ENCODE results near the gene CD151. TPM values are rescaled to one million over a fixed set of nuclear protein-coding genes. Genes with fewer than 3 reads are reported as not detected.

CD151 gene
- total RNA-seq, 1 experiment from 2014 or later: 482 TPM

DNA sequence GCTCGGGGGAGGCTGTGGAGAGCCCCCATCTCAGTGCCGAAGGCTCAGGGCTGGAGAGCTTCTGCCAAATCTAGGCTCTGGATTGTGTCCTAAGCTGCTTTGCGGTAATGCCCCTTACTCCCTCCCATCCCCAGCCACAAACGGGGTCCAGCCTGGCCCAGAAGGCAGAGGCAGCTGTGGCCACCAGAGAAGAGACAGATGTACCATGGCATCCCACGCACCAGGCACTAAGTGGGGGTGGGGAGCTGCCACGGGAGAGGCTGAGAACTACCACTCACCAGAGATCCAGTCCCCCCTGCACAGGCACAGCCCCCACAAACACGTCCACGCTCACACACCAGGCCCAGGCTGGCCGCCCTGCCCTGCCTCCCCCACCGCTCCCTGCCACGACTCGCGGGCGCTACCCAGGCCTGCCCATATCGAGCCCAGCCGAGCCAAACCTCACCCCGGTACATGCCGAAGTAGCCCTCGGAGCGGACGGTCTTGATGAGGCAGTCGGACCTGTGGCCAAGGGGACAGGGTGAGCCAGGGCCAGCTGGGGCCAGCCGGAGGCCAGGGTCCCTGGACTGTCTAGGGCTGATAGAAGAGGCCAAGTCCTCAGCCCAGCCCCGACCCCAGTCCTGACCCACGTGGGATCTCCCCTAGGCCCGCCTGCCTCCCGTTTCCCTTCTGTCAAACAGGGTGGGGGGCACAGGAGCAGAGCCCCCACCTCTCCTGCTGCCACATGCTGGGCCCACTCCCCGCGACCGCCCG, 38.6 kb upstream of the CD151 start:
- H3K4me3 Mint-ChIP-seq (ENCODE audit: low read depth, unreplicated experiment): peak overlapping the region; percentile 83
- intact Hi-C loops (cut with micrococcal nuclease; ENCODE audit: unreplicated experiment): no loop called here
- H3K9me3 Mint-ChIP-seq (ENCODE audit: low read depth, unreplicated experiment): no peaks in the 10 kb centered on the region
- DNase-seq: no peak
- H3K27ac Mint-ChIP-seq (ENCODE audit: unreplicated experiment): no peak overlapping the region
- peaks cover 63% of the 10 kb centered on the region for H3K36me3 Mint-ChIP-seq (ENCODE audit: insufficient read depth, unreplicated experiment)
- BruUV-seq (replicated peaks): TSS peak; percentile 6
- no peaks in the 10 kb centered on the region for H3K4me1 Mint-ChIP-seq (ENCODE audit: low read depth, unreplicated experiment)
- CTCF ChIA-PET: no interaction called here
- H3K27me3 Mint-ChIP-seq (ENCODE audit: unreplicated experiment): no peaks in the 10 kb centered on the region
- TF ChIP-seq, protein P1, sequence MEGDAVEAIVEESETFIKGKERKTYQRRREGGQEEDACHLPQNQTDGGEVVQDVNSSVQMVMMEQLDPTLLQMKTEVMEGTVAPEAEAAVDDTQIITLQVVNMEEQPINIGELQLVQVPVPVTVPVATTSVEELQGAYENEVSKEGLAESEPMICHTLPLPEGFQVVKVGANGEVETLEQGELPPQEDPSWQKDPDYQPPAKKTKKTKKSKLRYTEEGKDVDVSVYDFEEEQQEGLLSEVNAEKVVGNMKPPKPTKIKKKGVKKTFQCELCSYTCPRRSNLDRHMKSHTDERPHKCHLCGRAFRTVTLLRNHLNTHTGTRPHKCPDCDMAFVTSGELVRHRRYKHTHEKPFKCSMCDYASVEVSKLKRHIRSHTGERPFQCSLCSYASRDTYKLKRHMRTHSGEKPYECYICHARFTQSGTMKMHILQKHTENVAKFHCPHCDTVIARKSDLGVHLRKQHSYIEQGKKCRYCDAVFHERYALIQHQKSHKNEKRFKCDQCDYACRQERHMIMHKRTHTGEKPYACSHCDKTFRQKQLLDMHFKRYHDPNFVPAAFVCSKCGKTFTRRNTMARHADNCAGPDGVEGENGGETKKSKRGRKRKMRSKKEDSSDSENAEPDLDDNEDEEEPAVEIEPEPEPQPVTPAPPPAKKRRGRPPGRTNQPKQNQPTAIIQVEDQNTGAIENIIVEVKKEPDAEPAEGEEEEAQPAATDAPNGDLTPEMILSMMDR (IDR thresholded peaks at IDR 0.05; ENCODE audit: unreplicated experiment): no peak

DNA sequence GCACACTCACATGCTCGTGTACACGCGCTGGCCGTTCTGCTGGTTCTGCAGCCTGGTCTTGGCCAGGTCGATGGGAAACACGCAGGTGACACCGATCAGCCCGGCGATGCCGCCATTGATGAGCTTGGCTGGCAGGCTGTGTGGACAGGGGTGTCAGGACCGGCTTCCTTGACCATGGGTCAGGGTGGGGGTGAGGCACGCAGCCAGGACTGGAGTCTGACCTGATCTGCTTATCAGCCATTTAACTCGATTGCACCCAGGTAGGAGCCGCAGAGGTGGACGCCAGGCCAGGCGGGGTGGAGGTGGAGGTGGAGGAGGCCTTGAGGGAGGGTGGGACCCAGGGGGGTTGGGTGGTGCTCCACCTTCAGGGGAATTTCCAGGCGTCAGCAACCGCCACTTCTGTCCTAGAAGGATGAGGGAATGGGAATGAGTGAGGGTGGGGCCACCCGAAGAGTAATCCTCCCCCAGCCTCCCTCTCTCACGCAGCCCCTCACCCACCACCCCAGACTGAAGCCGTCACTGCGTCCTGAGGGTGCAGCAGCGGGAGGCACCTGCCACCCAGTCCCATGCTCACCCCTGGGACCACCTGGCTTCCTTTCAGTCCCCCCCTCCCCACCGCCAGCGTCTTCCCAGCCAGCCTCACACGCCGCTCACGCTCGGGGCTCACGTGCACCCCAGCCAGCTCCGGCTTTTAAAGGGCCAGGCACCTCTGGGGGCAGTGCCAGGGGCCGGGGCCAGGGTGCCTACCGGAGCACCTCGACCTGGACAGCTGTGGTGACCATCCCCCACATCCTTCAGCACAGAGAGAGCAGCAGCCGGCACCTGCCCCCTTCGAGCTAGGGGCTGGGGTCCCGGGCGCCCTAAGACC, 37.8 kb upstream of the CD151 start:
- CTCF ChIA-PET: interaction anchor here (0.7 to 1.1 kb wide), 3 partner anchors 9 to 20 kb away, joined by 4 to 5 read pairs (median 4); no protein-coding TSS in a partner anchor
- Mint-ChIP-seq H3K9me3 (ENCODE audit: low read depth, unreplicated experiment) (no peaks in the 10 kb centered on the region), H3K27me3 (ENCODE audit: unreplicated experiment) (no peaks in the 10 kb centered on the region), H3K36me3 (ENCODE audit: insufficient read depth, unreplicated experiment) (peaks cover 67% of the 10 kb centered on the region), H3K4me1 (ENCODE audit: low read depth, unreplicated experiment) (no peaks in the 10 kb centered on the region), H3K27ac (ENCODE audit: unreplicated experiment) (peak overlapping the region; percentile 42), H3K4me3 (ENCODE audit: low read depth, unreplicated experiment) (peak overlapping the region; percentile 83)
- DNase-seq: peak; percentile 42
- TF ChIP-seq, protein P1 (IDR thresholded peaks at IDR 0.05; ENCODE audit: unreplicated experiment): no peak
- intact Hi-C loops (cut with micrococcal nuclease; ENCODE audit: unreplicated experiment): no loop called here
- no TSS peak for BruUV-seq (replicated peaks)

DNA sequence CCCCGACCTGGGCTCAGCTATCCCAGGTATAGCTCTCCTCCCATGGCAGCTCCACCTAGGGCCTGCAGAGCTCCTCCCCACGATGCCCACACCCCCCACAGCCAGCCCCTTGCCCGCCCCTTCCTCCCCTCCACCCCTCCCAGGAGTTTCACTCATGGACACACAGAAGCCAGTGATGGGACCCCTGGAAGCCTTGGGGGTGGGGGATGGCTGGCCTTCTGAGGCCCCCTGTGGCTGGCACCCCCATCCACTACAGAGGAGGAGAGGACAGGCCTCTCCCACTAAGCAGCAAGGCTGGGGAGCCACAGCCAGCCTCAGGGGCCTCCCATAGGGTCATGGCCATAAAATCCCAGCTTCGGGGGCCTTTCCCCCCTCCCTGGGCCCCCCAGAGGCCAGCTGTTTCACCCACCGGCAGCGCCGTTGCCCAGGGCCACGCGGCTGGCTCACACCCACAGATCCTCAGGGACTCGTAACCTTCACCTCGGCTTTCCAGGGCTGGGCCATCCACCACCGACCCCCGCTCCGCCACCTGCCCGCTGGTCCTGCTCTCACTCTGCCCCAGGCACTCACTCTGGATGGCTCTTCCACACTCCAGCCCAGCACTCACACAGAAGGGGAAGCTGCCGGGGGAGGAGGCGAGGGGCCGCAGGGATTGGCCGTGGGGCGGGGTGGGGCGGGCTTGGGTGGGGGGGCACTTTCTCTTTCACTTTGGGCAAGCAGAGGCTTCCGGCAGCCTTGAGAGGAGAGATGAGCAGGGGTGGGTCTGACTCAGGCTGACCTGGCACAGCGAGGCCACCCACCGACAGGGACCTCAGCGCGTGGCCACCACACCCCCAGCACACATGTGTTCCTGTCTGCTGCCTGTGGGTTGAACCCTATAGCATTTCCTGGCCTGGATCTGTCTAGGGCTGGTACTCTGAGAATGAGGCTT, 36.9 kb upstream of the CD151 start:
- Mint-ChIP-seq H3K36me3 (ENCODE audit: insufficient read depth, unreplicated experiment) (peaks cover 68% of the 10 kb centered on the region), H3K9me3 (ENCODE audit: low read depth, unreplicated experiment) (no peaks in the 10 kb centered on the region), H3K27ac (ENCODE audit: unreplicated experiment) (peak overlapping the region; percentile 78), H3K4me1 (ENCODE audit: low read depth, unreplicated experiment) (no peaks in the 10 kb centered on the region), H3K27me3 (ENCODE audit: unreplicated experiment) (no peaks in the 10 kb centered on the region), H3K4me3 (ENCODE audit: low read depth, unreplicated experiment) (peak overlapping the region; percentile 83)
- intact Hi-C loops (cut with micrococcal nuclease; ENCODE audit: unreplicated experiment): no loop called here
- no TSS peak for BruUV-seq (replicated peaks)
- TF ChIP-seq, protein P1 (IDR thresholded peaks at IDR 0.05; ENCODE audit: unreplicated experiment): no peak
- peak; percentile 65 for DNase-seq
- CTCF ChIA-PET: interaction anchor here (0.7 to 1.1 kb wide), 3 partner anchors 10 to 20 kb away, joined by 4 to 5 read pairs (median 4); no protein-coding TSS in a partner anchor
